ENCODE results near the gene GPR4.

Gene GPR4

GRCh38 chr19:45641274-45642105 is 39.5 kb upstream of the GPR4 start:
- 2% methylated on average over 32 of the region's 40 CpGs for WGBS
- DNase-seq, result peak; percentile 83
- Histone ChIP-seq H2BK15ac (ENCODE audit: low read depth, poor library complexity, severe bottlenecking) (peak overlapping the region; percentile 77), H2BK5ac (ENCODE audit: low read depth, low read length, poor library complexity, severe bottlenecking) (no peak overlapping the region), H3K4me1 (ENCODE audit: control insufficient read depth, insufficient read depth, low read depth, low read length) (peaks cover 37% of the 10 kb centered on the region), H3K4me2 (ENCODE audit: low read length, poor library complexity, severe bottlenecking) (peak overlapping the region; percentile 90), H3K4ac (ENCODE audit: low read depth in 1 of 2, low read length in 2 of 2) (peak overlapping the region; percentile 73 to 82), H3K9ac (ENCODE audit: low read length) (peak overlapping the region; percentile 63), H3K4me3 (ENCODE audit: insufficient read depth in 1 of 2, low read depth in 1 of 2, low read length in 2 of 2) (peak overlapping the region; percentile 39 to 71), H2AFZ (ENCODE audit: low read depth, low read length) (peak overlapping the region; percentile 90), H3K27ac (ENCODE audit: low read length, poor library complexity, severe bottlenecking) (peak overlapping the region; percentile 67), H3K18ac (ENCODE audit: low read depth in 1 of 2, low read length in 2 of 2) (peak overlapping the region; percentile 73 to 96), H4K8ac (ENCODE audit: low read length) (peak overlapping the region; percentile 78), H3K9me3 (ENCODE audit: control insufficient read depth, low read length) (no peaks in the 10 kb centered on the region), H3K27me3 (ENCODE audit: control insufficient read depth in 1 of 2, insufficient read depth in 1 of 2, low read length in 2 of 2) (peaks cover 0 to 22% of the 10 kb centered on the region in 2 experiments), H3K14ac (ENCODE audit: low read length in 2 of 2) (peak overlapping the region in 1 of 2 experiments; percentile 74), H3K23ac (ENCODE audit: low read length in 2 of 2) (no peak overlapping the region), H3K36me3 (ENCODE audit: control insufficient read depth in 1 of 2, insufficient read depth in 2 of 2, low read depth in 1 of 2, low read length in 2 of 2) (no peaks in the 10 kb centered on the region), H4K91ac (ENCODE audit: low read length) (peak overlapping the region; percentile 57), H2BK12ac (ENCODE audit: low read length in 2 of 2) (peak overlapping the region; percentile 11 to 80), H2BK120ac (ENCODE audit: low read depth, low read length) (peak overlapping the region; percentile 11), H2AK5ac (ENCODE audit: low read length, severe bottlenecking) (no peak overlapping the region), H3K79me1 (replicated peaks; ENCODE audit: low read length, poor library complexity, severe bottlenecking) (peaks cover 7% of the 10 kb centered on the region)

- WGBS, result 54% methylated on average over 17 of the region's 17 CpGs
- peak overlapping the region in 1 of 2 experiments; percentile 11 for H2BK12ac ChIP-seq (ENCODE audit: low read length in 2 of 2)
- no peak for DNase-seq
- peak overlapping the region; percentile 26 for H3K4me2 ChIP-seq (ENCODE audit: low read length, poor library complexity, severe bottlenecking)
- H4K8ac ChIP-seq (ENCODE audit: low read length), result peak overlapping the region; percentile 12
- H4K91ac ChIP-seq (ENCODE audit: low read length), result no peak overlapping the region
- no peak overlapping the region for H3K4me3 ChIP-seq (ENCODE audit: insufficient read depth in 1 of 2, low read depth in 1 of 2, low read length in 2 of 2)
- peak overlapping the region in 1 of 2 experiments; percentile 46 for H3K4ac ChIP-seq (ENCODE audit: low read depth in 1 of 2, low read length in 2 of 2)
- H3K79me1 ChIP-seq (replicated peaks; ENCODE audit: low read length, poor library complexity, severe bottlenecking), result peaks cover 7% of the 10 kb centered on the region
- peaks cover 0 to 3% of the 10 kb centered on the region in 2 experiments for H3K36me3 ChIP-seq (ENCODE audit: control insufficient read depth in 1 of 2, insufficient read depth in 2 of 2, low read depth in 1 of 2, low read length in 2 of 2)
- no peak overlapping the region for H3K9ac ChIP-seq (ENCODE audit: low read length)
- H3K23ac ChIP-seq (ENCODE audit: low read length in 2 of 2), result no peak overlapping the region
- peak overlapping the region; percentile 17 to 35 for H3K18ac ChIP-seq (ENCODE audit: low read depth in 1 of 2, low read length in 2 of 2)
- H2BK120ac ChIP-seq (ENCODE audit: low read depth, low read length), result no peak overlapping the region
- no peak overlapping the region for H2AFZ ChIP-seq (ENCODE audit: low read depth, low read length)
- H3K9me3 ChIP-seq (ENCODE audit: control insufficient read depth, low read length), result no peaks in the 10 kb centered on the region
- H2AK5ac ChIP-seq (ENCODE audit: low read length, severe bottlenecking), result no peak overlapping the region
- H3K27ac ChIP-seq (ENCODE audit: low read length, poor library complexity, severe bottlenecking), result no peak overlapping the region
- H3K4me1 ChIP-seq (ENCODE audit: control insufficient read depth, insufficient read depth, low read depth, low read length), result peaks cover 36% of the 10 kb centered on the region
- peak overlapping the region; percentile 23 for H2BK15ac ChIP-seq (ENCODE audit: low read depth, poor library complexity, severe bottlenecking)
- no peak overlapping the region for H2BK5ac ChIP-seq (ENCODE audit: low read depth, low read length, poor library complexity, severe bottlenecking)
- no peak overlapping the region for H3K14ac ChIP-seq (ENCODE audit: low read length in 2 of 2)
- H3K27me3 ChIP-seq (ENCODE audit: control insufficient read depth in 1 of 2, insufficient read depth in 1 of 2, low read length in 2 of 2), result peaks cover 0 to 16% of the 10 kb centered on the region in 2 experiments
These were observed 38.8 kb upstream of the GPR4 start for GRCh38 chr19:45640849-45641273.

- no peak within 1 kb of the TSS for H3K23ac ChIP-seq (ENCODE audit: low read length in 2 of 2)
- peak; percentile 38 for DNase-seq
These were observed 37.1 kb upstream of the GPR4 start, which contains the start of gene EML2 for GRCh38 chr19:45638930-45639729. EML2 (minus strand) TSS chr19:45639397; CDS start chr19:45639376, 21 bp downstream.

More at GRCh38 chr19:45638930-45639729, 37.1 kb upstream of the GPR4 start, which contains the start of gene EML2:
- Histone ChIP-seq H3K9me3 (ENCODE audit: control insufficient read depth, low read length) (no peaks in the 10 kb centered on the region), H3K18ac (ENCODE audit: low read depth in 1 of 2, low read length in 2 of 2) (peak within 1 kb of the TSS; percentile 65 to 82), H3K27me3 (ENCODE audit: control insufficient read depth in 1 of 2, insufficient read depth in 1 of 2, low read length in 2 of 2) (peaks cover 0 to 7% of the 10 kb centered on the region in 2 experiments), H3K36me3 (ENCODE audit: control insufficient read depth in 1 of 2, insufficient read depth in 2 of 2, low read depth in 1 of 2, low read length in 2 of 2) (peaks cover 2 to 3% of the 10 kb centered on the region in 2 experiments), H2BK5ac (ENCODE audit: low read depth, low read length, poor library complexity, severe bottlenecking) (no peak within 1 kb of the TSS), H3K4me2 (ENCODE audit: low read length, poor library complexity, severe bottlenecking) (peak within 1 kb of the TSS; percentile 88), H2BK12ac (ENCODE audit: low read length in 2 of 2) (peak within 1 kb of the TSS; percentile 27 to 34), H2AK5ac (ENCODE audit: low read length, severe bottlenecking) (peak within 1 kb of the TSS; percentile 30), H4K91ac (ENCODE audit: low read length) (peak within 1 kb of the TSS; percentile 73), H3K14ac (ENCODE audit: low read length in 2 of 2) (no peak within 1 kb of the TSS), H3K4me3 (ENCODE audit: insufficient read depth in 1 of 2, low read depth in 1 of 2, low read length in 2 of 2) (peak within 1 kb of the TSS; percentile 73 to 92), H3K27ac (ENCODE audit: low read length, poor library complexity, severe bottlenecking) (peak within 1 kb of the TSS; percentile 26), H3K4me1 (ENCODE audit: control insufficient read depth, insufficient read depth, low read depth, low read length) (peaks cover 32% of the 10 kb centered on the region), H4K8ac (ENCODE audit: low read length) (peak within 1 kb of the TSS; percentile 78), H3K9ac (ENCODE audit: low read length) (peak within 1 kb of the TSS; percentile 90), H2BK15ac (ENCODE audit: low read depth, poor library complexity, severe bottlenecking) (no peak within 1 kb of the TSS), H3K79me1 (replicated peaks; ENCODE audit: low read length, poor library complexity, severe bottlenecking) (peaks cover 7% of the 10 kb centered on the region), H3K4ac (ENCODE audit: low read depth in 1 of 2, low read length in 2 of 2) (peak within 1 kb of the TSS; percentile 30 to 81), H2BK120ac (ENCODE audit: low read depth, low read length) (peak within 1 kb of the TSS; percentile 39), H2AFZ (ENCODE audit: low read depth, low read length) (no peak within 1 kb of the TSS)
- 8% methylated on average over 42 of the region's 52 CpGs for WGBS
